HTR-8/SVneo (cell line): ENCODE measurements around the gene TLR5.

Source experiments
- DNase-seq: peaks from one replicate; pipeline ENCODE4 v3.0.0; 2011; ENCODE audit warnings: low spot score, mixed read lengths; ENCODE audit not compliant: insufficient read length
- FAIRE-seq: peaks from 2 replicates; lab custom pipeline; 2011; peaks lifted over from hg19 to GRCh38; lab: Jason Lieb, UNC

Gene TLR5

DNA sequence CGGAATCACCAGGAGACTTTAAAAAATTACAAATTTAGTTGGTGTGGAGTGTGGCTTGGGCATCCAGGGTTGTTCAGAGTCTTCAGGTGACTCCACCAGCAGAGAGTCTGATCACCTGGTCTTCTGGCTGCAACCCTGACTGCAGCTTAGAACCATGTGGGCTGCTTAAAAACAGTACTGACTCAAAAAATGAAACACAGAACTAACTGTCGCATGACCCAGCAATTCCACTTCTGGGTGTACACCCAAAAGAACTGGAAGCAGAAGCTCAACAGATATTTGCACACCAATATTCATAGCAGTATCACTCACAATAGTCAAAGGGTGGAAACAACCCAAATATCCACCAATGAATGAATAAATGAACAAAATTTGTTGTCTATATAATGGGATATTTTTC is 17.3 kb downstream of the TLR5 start:
- DNase-seq, result no peak
- no peak for FAIRE-seq

GRCh38 chr1:223123011-223123610 is 19.9 kb downstream of the TLR5 start:
- FAIRE-seq (no peak), DNase-seq (no peak)

DNA sequence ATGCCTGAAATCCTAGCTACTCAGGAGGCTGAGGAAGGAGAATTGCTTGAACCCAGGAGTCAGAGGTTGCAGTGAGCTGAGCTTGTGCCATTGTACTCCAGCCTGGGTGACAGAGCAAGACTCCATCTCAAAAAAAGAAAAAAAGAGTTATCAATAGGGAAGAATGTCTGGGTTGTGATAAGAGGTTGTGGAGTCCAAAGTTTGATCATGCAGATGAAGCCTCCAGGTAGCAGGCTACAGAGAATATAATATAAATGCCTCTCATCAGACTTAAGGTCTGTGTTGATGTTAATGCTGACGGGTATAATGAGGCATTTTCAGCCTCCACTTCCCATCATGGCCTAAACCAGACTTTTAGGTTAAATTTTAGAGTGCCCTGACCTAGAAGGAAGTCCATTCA is 24.6 kb downstream of the TLR5 start:
- no peak for DNase-seq
- FAIRE-seq, result no peak

DNA sequence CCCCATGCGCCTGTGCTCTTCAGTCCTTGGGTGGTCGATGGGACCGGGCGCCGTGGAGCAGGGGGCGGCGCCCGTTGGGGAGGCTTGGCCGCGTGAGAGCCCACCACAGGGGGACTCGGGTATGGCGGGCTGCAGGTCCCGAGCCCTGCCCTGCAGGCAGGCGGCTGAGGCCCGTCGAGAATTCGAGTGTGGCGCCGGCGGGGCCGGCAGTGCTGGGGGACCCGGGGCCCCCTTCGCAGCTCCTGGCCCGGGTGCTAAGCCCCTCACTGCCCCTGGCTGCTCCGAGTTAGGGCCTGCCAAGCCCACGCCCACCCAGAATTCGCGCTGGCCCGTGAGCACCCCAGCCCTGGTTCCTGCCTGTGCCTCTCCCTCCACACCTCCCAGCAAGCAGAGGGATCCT is 26.1 kb downstream of the TLR5 start:
- no peak for FAIRE-seq

GRCh38 chr1:223114871-223115270 is 28.2 kb downstream of the TLR5 start:
- no peak for FAIRE-seq
- no peak for DNase-seq

More for the DNA sequence above, 26.1 kb downstream of the TLR5 start:
- DNase-seq, result no peak

- DNase-seq (no peak), FAIRE-seq (no peak)
These were observed 32.1 kb downstream of the TLR5 start for GRCh38 chr1:223110952-223111351.

DNA sequence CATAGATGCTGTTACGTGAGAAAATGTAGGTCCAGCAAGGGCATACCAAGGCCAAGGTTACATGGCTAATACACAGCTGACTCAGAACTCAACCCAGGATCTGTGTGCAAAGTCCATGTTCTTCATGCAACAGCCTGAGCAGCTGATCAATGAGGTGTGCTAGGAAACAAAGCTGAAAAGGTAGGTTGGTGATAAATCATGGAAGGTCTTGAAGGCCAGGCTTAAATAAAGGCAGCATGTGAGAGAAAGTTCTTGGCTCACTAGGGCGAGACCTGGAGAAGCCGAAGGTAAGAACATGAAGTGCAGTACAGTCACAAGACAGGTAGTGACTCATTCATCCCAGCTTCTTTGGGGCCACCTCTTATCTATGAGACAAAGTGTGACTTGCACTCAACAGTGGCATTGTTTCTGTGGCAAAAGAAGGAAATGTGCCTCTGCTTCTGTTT is 33.4 kb downstream of the TLR5 start:
- DNase-seq, result no peak
- no peak for FAIRE-seq

DNA sequence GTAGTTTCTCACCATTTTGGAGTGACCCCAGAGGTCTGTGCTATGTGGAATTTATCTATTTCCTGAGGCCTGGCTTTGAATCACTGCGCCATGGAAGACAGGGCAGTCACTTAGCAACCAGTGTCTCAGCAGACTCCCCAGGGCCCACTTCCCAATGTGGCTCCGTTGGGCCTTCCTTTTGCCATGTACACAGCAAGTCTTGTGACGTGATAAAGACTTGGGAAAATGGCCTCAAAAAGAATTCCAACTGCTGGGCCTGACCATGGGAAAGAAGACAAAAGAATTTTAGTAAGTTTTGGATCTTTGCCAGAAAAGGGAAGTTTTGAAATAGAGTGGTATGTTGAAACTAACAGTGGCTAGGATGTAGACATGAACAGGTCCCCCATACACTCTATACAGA is 36.2 kb downstream of the TLR5 start:
- DNase-seq, result no peak
- FAIRE-seq, result no peak

GRCh38 chr1:223105568-223105967 is 37.5 kb downstream of the TLR5 start:
- no peak for DNase-seq
- no peak for FAIRE-seq

GRCh38 chr1:223102797-223103533 is 40.1 kb downstream of the TLR5 start:
- FAIRE-seq, result no peak
- DNase-seq, result no peak

DNA sequence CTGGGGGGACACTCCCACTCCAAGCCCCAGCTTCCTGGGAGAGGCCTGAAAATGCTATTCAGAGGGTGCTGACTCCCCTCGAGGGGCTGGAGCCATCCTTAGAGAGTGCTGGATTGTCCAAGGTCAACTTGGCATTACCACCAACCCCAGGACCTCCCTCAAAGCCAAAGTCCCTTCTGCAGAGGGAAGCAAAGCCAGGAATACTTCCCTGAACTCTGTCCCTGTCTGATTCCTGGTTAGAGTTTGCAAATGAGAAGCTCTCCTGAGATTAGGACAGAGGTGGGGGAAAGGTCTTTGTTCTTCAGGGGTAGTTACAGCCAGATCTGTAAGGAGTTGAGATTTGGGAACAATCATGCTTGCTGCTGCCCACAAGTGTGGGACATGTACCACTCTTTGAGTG is 45.3 kb downstream of the TLR5 start:
- FAIRE-seq (no peak), DNase-seq (no peak)

- FAIRE-seq (no peak), DNase-seq (no peak)
These were observed 47.2 kb downstream of the TLR5 start for GRCh38 chr1:223095870-223096269.

DNA sequence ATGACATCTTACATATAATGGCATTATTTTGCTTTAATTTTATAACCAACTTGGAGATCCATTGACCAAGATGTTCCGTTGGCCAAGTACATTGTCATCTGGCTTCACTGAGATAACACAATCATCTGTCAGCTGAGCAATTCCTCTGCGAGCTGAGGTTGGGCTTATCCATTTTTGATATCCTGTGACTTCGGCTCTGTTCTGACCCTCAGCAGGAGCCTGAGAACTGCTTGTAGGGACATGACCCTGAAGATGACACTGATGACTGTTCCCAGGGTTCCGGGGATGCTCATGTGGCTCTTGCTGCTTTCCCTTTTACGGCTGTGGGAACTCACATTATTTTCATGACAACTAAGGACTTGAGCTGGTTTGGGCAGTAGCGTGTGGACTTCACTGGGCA is 51.2 kb downstream of the TLR5 start:
- FAIRE-seq (no peak), DNase-seq (no peak)

- no peak for DNase-seq
- no peak for FAIRE-seq
These were observed 53.8 kb downstream of the TLR5 start for GRCh38 chr1:223089250-223089649.

DNA sequence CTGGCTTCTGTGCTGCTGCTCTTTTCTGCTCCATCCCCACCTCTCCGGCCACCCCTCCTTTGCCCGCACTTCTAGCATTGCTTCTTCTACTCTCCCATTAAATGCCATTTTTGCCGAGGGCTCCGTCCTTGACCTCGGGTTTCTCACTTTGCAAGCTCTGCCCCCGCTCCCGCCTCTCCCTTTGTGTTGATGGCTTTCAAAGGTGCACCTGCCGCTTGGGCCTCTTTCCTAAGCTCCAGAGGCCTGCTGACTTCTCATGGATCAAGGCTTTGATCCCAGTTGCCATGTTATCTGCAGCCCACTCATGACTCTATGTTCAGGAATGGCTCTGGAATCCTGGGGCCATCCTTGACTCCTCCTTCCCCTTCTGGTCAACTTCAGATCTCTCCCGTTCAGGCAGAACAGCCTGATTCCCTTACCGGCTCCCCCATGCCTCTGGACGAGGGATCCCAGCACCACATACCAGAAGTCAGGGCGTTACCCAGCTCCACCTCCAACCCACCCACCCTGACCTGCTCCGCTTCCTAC is 54.3 kb downstream of the TLR5 start:
- FAIRE-seq (no peak), DNase-seq (no peak)

DNA sequence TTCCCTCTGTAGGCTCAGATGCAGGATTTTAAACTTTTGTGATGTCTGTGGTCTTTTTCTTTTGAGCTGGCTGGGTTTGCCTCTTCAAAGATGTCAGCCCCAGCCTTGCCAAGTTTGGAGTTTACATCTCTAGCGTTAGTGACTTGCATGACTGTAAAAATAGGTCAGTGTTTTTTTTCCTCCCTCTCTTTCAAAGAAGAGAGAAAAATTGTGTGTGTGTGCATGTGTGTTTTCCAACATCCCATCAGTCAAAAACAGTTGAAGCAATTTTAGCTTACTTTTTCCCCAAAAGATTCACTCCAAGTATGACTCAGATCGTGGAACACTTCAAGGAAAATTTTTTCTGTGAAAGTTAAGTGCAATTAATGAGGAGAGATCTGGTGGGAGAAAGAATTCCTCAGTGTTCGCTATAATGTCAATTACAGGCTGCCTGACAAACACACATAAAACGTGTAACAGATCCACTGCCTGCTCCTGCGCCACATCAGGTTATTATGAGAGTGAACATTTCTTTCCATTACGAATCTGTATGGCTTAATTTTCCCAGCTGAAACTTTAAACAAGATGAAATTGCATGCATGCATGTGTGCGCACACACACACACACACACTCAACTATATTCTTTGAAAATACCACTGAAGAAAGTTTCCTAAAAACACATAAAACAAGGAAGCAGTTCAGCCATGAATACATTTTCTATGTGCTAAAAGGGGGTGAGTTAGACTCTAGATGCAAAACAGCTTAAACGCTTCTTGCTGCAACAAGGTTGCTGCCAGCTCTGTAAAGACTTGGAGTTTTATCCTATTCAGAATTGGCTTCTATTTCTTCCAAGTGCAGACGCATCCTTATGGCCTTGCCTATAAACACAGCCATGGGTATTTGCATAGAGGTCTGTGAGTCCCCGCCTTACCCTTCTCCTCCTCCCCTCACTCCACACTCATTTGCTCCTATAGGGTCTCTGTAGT is 55.5 kb downstream of the TLR5 start:
- DNase-seq (no peak), FAIRE-seq (no peak)

- FAIRE-seq (no peak), DNase-seq (no peak)
These were observed 58.6 kb downstream of the TLR5 start for GRCh38 chr1:223084464-223084866.

- DNase-seq (no peak), FAIRE-seq (no peak)
These were observed 59.2 kb downstream of the TLR5 start for GRCh38 chr1:223083831-223084230.

GRCh38 chr1:223082914-223083313 is 60.1 kb downstream of the TLR5 start:
- DNase-seq (no peak), FAIRE-seq (no peak)

GRCh38 chr1:223081181-223081994 is 61.7 kb downstream of the TLR5 start:
- DNase-seq (peak; percentile 89), FAIRE-seq (peak; percentile 67)
